AG09309 (cell line): ENCODE data around the gene PPP4R3A.
"Not testable (repeated sequence)": the region's sequence is repeated elsewhere in the genome, so short reads cannot be mapped to it uniquely, and the experiment has no call there.

ENCODE experiments used
- DNase-seq: peaks from one replicate; pipeline ENCODE4 v3.0.0-alpha.2; 2010; ENCODE audit warnings: low read depth
- H3K4me3 ChIP-seq: 2 replicates; pipeline ENCODE4 v1.5.1; 2011; ENCODE audit warnings: mild to moderate bottlenecking, low read depth, low read length, moderate library complexity; ENCODE audit not compliant: control insufficient read depth
- TF ChIP-seq, protein P1 (sequence below): IDR thresholded peaks from 2 replicates; pipeline ENCODE4 v1.5.1; 2011; ENCODE audit warnings: mild to moderate bottlenecking, low read depth, low read length, inconsistent platforms; ENCODE audit not compliant: insufficient read depth, control insufficient read depth; ENCODE audit errors: missing control alignments

The PPP4R3A gene

DNA sequence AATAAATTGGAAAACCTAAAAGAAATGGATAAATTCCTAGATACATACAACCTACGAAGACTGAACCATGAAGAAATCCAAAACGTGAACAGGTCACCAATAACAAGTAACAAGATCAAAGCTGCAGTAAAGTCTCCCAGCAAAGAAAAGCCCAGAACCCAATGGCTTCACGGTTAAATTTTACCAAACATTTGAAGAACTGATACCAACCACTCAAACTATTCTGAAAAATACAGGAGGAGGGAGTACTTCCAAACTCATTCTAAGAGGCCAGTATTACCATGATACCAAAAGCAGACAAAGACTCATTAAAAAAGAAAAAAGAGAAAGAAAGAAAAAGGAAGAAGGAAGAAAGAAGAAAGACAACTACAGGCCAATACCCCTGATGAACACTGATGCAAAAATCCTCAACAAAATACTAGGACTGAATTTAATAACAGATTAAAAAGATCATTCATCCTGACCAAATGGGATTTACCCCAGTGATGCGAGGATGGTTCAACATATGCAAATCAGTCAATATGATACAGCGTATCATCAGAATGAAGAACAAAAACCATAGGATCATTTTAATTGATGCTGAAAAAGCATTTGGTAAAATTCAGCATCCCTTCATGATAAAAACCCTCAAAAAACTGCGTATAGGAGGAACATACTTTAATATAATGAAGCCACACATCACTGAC lies 65.6 kb downstream of the PPP4R3A start:
- no peak overlapping the region for H3K4me3 ChIP-seq
- TF ChIP-seq, protein P1, sequence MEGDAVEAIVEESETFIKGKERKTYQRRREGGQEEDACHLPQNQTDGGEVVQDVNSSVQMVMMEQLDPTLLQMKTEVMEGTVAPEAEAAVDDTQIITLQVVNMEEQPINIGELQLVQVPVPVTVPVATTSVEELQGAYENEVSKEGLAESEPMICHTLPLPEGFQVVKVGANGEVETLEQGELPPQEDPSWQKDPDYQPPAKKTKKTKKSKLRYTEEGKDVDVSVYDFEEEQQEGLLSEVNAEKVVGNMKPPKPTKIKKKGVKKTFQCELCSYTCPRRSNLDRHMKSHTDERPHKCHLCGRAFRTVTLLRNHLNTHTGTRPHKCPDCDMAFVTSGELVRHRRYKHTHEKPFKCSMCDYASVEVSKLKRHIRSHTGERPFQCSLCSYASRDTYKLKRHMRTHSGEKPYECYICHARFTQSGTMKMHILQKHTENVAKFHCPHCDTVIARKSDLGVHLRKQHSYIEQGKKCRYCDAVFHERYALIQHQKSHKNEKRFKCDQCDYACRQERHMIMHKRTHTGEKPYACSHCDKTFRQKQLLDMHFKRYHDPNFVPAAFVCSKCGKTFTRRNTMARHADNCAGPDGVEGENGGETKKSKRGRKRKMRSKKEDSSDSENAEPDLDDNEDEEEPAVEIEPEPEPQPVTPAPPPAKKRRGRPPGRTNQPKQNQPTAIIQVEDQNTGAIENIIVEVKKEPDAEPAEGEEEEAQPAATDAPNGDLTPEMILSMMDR = no peak
- no peak for DNase-seq

DNA sequence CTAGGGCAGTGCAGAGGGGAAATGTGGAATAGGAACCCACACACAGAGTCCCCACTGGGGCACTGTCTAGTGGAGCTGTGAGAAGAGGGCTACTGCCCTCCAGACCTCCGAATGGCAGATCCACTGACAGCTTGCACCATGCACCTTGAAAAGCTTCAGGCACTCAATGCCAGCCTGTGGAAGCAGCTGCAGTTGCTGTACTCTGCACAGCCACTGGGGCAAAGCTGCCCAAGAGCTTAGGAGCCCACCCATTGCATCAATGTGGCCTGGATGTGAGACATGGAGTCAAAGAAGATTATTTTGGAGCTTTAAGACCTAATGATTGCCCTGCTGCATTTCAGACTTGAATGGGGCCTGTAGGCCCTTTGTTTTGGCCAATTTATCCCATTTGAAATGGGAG lies 70.8 kb downstream of the PPP4R3A start:
- TF ChIP-seq, protein P1 = peak; percentile 0
- no peak overlapping the region for H3K4me3 ChIP-seq
- no peak for DNase-seq

DNA sequence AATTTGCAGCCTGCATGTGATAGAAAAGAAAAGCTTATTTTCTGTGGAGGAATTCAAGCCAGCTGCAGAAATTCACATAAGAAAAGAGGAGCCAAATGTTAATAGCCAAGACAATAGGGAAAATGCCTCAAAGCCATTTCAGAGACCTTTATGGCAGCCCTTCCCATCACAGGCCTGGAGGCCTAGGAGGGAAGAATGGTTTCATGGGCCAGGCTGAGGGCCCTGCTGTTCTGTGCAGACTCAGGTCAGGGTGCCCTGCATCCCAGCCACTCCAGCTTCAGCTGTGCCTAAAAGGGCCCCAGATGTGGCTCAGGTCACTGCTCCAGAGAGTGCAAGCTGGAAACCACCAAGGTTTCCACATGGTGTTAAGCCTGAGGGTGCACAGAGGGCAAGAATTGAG lies 71.3 kb downstream of the PPP4R3A start:
- no peak for DNase-seq
- TF ChIP-seq, protein P1 = no peak
- H3K4me3 ChIP-seq = no peak overlapping the region

DNA sequence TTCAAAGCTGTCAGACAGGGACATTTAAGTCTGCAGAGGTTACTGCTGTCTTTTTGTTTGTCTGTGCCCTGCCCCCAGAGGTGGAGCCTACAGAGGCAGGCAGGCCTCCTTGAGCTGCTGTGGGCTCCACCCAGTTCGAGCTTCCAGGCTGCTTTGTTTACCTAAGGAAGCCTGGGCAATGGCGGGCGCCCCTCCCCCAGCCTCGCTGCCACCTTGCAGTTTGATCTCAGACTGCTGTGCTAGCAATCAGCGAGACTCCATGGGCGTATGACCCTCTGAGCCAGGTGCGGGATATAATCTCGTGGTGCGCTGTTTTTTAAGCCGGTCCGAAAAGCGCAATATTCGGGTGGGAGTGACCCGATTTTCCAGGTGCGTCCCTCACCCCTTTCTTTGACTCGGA lies 73.8 kb downstream of the PPP4R3A start:
- DNase-seq, H3K4me3 ChIP-seq: not testable (repeated sequence)

DNA sequence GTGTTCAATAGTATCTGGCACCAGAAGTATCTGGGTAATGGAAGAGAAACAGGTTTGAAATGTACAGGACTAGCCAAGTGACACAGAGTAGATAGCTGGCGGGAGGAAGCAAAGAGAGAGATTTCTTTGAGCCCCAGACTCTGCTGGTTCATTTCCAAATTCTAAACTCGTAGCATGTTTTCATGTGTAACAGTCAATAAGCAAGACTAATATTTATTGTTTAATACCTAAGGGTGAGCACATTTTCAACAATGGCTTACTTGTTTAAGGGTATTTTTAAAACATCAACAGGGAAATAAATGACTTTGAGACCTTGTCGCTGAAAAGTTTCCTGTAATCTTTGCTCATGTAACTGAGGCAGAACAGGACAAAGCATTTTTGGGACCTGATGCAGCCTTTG lies 80.7 kb downstream of the PPP4R3A start:
- no peak overlapping the region for H3K4me3 ChIP-seq
- no peak for DNase-seq
- TF ChIP-seq, protein P1 = no peak

DNA sequence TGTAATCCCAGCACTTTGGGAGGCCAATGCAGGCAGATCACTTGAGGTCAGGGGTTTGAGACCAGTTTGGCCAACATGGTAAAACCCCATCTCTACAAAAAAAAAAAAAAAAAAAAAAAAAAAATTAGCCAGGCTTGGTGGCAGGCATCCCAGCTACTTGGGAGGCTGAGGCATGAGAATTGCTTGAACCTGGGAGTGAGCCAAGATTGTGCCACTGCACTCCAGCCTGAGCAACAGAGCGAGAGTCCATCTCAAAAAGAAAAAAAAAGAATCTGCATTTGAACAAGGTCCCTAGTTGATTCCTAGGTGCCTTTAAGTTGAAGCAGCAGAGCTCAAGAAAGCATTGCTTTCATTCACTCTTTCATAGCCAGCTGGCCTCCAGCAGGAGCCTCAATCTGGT lies 81.2 kb downstream of the PPP4R3A start:
- not testable (repeated sequence) for H3K4me3 ChIP-seq, DNase-seq

DNA sequence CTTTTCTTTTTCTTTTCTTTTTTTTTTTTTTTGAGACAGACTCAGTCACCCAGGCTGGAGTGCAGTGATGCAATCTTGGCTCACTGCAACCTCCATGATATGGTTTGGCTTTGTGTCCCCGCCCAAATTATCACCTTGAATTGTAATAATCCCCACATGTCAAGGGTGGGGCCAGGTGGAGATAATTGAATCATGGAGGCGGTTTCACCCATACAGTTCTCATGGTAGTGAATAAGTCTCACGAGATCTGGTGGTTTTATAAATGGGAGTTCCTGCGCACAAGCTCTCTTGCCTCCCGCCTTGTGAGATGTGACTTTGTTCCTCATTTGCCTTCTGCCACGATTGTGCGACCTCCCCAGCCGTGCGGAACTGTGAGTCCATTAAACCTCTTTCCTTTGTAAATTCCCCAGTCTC lies 84.6 kb downstream of the PPP4R3A start:
- DNase-seq, H3K4me3 ChIP-seq: not testable (repeated sequence)

DNA sequence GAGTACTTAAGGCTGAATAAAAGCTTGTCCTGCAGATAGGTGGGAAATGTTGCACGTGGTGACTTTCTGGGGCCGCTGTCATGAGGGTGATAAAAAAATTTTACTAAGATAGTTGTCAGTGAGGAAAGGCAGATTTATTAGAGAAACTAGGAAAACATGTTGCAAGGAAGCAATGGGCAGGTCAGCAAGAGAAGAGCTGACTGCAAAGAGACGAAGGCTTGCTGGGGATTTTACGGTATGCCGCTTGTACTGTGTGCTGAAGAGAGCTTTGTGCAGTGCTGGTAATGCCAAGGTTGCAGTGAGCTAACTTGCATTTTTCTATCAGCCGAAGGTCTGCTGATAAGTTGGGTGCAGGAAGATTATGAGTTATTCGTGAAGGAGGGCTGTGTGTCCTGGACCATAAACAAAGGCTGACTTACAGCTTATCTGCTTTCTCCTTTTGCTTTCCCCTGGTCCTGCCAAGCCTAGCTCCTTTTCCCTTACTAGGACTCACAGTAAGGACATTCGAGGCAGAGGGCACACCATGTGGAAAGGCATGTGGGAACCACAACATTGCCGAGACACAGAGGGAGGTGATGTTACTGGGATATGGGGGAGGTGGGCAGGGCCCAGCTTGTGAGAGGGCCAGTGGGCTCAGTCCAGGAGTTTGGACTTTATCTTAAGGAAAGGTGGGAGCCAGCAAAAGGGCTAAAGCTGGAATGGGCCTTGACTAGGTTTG lies 85.1 kb downstream of the PPP4R3A start:
- no peak for DNase-seq
- TF ChIP-seq, protein P1 = no peak
- H3K4me3 ChIP-seq = no peak overlapping the region
